NCI-H1930 (cell line): ENCODE measurements around the gene VPS33A.
"Not testable (repeated sequence)": the region's sequence is repeated elsewhere in the genome, so short reads cannot be mapped to it uniquely, and the experiment has no call there.

Source experiments
- DNase-seq, 2 experiments: peaks; one replicate each; lab custom pipeline; 2025; lab: John Stamatoyannopoulos, UW

VPS33A gene

DNA sequence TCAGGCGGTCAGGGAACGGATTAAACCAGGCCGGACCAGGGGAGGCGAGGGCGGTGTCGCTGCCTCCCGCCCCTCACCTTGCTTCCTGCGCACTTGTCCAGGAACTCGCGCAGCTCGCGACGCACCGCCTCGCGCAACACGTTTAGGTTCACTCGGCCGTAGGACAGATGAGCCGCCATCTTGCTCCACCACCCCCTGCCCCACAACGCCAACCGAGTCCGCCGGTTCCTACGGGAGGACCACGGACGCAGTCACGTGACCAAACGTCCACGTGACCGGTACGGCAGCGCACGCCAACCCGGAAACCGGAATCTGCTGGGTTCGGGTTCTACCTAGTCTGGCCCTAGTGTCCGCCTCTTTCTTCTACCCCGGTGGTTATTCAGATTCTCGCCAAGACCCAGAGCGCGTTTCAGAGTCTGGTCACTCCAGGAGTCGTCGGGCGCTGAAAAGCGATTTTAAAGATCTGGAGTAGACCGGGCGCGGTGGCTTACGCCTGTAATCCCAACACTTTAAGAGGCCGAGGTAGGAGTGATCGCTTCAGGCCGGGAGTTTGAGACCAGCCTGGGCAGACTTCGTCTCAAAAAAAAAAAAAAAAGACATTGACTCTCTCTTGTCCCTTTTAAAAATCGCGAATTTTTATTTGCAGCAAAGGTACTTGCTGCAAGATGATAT, at the start of gene VPS33A:
Gene VPS33A (minus strand): TSS at position 265 of the 672 bp plus-strand sequence. CDS start 86 bp downstream, at position 179.
- DNase-seq = peak; percentile 96 to 98

DNA sequence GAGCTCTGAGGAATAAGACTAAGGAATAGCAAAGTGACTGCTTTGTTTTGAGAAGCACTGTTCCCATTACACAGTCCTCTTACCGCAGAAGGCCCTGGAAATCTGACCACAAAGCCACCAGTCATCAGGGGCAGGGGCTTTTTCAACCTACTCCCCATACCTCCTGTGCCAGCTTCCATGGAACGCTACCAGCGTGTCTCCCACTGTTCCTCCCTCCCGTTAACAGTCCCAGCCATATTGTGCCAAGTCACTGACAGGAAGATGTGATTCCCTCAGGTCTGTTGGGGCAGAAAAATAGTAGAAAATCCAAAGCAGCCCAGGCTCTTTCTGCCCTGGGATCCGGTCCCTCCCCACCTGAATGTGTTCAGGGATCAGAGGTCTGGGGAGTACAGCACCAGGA, 46.6 kb upstream of the VPS33A start:
- no peak for DNase-seq

DNA sequence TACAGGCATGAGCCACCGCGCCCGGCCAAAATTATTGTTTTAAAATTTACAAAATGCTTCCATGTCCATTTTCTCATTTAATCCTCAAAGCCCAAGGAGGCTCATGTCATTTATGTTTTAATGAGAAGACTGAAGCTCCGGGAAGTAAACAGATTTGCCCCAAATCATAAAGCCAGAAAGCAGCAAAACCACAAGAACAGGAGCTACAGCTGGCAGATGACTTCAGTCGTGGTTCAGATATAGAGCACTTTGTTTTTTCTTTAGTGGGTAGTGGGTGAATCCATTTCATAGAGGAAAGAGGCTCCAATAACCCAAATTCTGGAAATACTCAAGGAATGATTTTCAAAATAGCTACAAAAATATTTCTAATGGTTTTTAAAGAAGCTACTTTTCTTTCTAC, 45.4 kb upstream of the VPS33A start:
- no peak for DNase-seq

DNA sequence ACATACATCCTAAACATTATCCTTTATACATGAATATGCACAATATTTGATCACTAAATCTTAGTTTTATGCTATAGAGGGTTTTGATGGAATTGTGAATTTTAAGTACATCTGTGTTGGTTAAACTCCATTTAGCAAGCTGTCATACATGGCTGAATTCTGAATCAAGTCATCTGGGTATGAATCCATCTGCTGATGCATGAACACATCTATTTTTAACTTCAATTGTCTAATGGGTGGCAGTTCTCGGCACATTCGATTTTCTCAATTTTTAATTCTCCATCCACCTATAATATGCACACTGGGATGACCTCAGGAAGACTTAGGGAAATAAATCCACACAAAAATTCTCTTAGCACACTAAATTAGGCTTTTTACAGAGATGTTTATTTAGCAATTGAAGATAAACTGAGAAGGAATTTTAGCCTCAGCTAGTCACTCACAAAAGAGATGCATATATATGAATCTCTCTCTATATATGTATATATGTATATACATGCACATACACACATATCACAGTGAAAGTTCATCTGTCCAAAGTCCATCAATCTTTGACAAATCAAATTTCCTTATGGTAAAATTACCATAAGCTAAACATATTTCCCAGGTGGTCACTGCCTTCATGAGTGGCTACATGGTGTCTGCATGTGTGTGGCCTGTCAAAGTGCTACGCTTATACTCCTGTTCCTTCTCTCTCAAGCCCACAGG, 44.5 kb upstream of the VPS33A start:
- no peak for DNase-seq

DNA sequence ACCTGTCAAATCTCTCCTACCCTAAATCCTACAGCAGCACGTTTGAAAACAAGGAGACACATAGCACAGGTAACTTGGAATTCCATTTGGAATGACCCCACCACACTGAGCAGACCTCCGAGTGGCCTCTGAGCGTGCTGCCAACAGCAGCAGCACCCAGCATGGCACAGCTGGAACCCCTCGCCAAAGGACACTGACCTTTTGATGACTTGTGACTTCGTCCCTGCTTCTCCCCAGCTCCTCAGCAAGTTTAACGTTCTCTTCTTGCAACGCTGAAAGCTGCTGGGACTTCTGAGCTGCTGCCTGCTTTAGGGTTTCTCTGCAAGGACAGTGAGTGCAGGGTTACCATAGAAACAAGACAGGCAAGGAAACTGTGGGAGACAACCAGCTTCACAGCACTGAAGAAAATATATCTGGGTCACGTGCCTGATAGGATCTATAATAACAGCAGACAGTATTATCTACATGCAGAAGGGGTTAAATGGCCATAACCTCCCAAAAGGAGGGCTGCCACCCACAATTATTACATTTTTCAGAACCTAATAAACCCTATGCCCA, 43.3 kb upstream of the VPS33A start:
- no peak for DNase-seq

DNA sequence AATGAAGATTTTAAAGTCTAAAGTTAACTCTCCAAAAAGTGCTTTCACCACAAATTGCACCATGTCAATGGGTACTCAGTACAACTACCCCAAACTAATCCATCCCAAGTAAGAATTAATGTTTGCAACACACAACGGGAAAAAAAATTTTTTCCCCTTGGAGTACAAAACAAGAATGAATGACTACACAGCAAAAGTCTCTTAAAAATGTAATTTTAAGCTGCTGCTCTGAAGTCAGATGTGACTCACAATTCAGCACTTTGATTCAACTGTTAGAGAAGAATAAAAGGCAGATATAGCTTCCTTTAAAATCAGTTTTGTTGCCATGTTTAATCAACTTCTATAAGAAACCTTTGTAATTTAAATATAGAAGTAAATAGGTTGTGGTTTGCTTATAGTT, 42.5 kb upstream of the VPS33A start:
- no peak for DNase-seq

DNA sequence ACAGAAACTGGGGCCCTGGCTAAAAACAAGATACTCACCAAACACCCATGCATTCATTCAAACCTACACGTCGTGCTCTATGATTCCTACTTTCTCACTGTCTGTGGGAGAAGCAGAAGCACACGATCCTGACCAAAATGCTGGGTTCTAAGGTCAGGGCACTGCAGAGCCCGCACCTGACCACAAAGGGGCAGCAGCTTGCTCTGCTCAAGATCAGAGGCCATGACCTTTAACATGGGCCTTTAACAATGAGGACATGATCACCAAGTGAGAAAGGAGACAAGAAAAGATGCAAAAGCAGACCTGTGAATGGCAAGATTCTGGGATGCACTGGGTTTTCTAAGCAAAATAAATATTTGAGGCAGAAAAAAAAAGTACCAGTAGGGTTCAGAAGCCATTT, 40.1 kb upstream of the VPS33A start:
- no peak for DNase-seq

DNA sequence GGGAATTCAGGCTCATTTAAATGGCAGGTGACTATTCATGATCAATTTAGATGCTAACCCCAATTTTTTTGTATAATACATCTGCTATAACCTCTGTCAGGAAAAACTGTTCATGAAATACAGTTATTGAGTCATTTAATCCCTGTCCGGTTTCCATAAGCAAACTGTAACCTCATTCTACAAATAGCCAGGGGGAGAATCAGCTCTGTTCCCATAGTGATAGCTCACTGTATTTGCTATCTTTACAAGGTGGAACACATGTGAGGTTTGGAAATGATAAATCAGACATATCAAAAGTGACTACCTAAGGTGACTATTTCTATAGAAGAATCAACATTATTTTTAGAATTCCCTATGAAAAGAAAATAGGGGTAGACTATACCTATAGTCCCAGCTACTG, 38.6 kb upstream of the VPS33A start:
- no peak for DNase-seq

DNA sequence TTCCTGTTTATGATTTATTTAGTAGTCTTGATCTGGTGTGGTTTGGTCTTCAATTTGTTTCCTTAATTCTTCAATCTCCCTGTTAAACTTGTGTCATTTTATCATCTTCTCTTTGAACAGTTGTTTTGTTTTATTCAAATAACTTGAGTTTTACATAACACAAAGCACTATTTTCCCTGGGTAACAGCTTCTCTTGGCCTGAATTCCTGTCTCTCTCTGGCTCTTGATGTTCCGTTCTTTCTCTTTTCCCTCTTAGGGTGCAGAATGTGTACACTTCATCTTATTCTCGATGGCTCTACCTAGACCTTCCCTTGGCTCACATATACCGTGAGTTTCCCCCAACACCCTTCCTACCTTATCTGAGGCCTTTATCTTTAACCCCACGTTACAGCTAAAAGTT, 36.8 kb upstream of the VPS33A start:
- no peak for DNase-seq

DNA sequence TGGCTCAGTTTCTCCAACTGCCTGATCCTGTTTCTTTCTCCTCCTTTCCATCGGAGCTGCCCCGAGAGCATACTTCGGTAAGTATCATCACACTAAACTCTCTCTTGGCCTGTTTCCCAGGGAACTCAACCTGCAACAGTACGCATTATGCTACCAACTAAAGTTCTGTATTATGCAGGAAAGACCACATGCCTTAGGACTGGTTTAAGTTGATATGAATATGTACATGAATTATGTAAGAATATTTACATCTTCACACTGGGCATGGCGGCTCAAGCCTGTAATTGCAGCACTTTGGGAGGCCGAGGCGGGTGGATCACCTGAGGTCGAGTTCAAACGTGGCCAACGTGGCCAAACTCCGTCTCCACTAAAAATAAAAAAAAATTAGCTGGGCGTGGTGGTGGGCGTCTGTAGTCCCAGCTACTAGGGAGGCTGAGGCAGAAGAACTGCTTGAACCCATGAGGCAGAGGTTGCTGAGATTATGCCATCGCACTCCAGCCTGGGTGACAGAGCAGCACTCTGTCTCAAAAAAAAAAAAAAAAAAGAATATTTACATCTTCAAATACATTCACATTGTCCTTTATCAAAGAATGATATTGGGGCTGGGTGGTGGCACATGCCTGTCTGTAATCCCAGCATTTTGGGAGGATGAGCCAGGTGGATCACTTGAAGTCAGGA, 31.9 kb upstream of the VPS33A start:
- DNase-seq = no peak

DNA sequence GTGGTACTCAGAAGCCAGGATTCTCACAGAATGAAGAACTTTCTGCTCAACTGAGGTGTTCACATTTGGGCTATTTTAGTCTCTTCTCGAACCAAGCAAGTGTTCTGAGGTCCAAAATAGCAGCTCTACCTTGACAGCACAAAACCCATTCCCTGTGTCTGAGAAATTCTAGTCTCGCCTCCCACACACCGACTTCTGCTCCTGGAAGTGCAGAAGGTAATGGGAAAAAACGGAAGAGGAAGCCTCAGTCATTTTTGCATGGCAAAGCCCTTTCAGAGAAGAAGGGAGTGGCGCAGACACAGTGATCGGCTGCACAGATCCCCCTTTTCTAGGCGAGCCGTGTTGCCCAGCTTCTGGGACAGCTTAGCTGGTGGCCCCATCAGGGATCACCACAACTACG, 31.2 kb upstream of the VPS33A start:
- no peak for DNase-seq

DNA sequence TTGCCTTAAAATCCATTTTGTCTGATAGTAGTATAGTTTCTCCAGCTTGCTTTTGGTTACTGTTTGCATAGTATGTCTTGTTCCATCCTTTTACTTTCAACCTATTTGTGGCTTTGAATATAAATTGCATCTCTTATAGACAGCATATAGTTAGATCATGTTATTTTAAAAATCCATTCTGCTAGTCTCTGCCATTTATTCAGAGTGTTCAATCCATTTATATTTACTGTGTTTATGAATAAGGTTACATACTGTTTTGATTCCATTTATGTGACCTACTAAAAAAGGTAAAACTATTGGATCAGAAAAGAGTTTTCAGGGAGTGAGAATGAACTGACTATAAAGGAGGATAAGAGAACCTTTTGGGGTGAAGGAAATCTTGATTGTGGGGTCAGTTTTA, 29.6 kb upstream of the VPS33A start:
- DNase-seq = no peak

DNA sequence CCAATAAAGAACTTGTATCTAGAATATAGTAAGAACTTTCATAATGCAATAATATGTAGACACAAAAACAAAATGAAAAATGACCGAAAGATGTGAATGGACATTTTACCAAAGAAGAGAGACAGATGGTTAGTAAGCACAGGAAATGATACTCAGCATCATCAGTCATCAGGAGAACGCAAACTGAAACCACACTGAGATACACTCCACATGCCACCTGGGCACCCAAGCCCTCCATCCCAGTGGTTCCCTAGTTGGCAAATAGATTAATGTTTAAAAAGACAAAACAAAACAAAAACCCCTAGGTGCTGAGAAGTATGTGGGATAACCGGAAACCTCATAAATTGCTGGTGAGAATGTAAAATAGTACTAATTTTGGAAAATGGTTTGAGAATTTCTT, 26.8 kb upstream of the VPS33A start:
- DNase-seq = no peak

DNA sequence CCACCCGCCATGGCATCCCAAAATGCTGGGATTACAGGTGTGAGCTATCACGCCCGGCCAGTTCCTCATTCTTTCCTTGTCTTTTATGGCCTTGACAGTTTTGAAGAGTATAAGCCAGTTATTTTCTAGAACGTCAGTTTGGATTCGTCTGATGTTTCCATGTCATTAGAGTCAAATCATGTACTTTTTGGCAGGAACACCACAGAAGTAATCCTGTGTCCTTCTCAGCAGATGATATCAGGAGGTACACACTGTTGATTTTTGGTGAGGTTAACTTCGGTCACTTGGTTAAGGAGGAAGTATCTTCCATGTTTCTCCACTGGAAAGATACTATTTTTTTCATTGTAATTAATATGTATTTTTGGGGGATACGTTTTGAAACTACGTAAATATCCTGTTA, 25.1 kb upstream of the VPS33A start:
- DNase-seq = no peak

DNA sequence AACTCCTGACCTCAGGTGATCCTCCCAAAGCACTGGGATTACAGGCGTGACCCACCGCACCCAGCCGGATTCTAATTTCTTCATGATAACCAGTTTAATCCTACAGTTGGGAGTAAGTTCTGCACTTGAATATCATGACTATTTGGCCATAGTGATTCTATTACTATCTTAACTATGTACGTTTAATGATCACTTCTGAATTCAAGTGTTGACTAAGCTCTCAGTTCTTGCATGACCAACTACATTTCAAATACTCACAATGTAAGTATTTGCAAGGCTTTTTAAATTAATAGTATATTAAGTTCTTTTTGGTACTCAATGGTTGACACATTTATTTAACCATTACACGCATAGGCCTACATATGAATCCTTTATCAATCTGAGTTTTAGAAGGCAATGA, 17.4 kb upstream of the VPS33A start:
- DNase-seq = no peak

DNA sequence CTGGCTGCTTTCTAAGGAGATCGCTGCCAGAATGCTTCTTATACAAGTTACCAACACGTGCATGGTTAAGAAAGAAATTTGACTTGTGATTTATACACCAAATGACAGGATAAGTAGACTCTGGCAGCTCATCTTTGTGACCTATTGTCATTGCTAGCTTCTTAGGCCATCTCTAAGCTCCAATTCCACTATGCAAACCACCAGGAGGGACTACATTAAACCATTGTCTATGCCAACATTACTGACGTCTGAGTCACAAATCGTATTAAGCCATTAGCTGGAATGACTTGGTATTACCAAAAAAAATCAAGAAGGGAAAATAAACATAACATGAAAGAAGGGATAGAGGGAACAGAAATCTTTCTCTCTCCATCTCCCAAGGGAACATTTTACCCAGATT, 15.8 kb upstream of the VPS33A start:
- no peak for DNase-seq

DNA sequence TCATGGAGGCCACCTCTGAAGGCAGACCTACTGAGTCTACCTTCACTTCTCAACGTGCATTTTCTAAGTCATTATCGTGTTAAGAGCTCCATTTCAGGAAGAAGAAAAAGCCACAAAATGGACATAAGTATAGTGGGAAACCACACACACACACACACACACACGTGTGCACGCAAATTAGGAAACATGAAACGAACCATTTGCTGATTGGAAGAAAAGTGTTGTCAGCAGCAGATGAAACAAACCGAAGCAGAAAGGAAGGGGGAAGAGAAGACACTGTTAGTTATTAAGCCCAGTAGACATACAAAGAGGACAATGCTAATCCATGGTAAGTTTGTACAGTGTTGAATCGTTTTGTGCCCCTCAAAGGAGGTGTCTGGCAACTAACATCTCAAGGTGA, 9.9 kb upstream of the VPS33A start:
- no peak for DNase-seq

DNA sequence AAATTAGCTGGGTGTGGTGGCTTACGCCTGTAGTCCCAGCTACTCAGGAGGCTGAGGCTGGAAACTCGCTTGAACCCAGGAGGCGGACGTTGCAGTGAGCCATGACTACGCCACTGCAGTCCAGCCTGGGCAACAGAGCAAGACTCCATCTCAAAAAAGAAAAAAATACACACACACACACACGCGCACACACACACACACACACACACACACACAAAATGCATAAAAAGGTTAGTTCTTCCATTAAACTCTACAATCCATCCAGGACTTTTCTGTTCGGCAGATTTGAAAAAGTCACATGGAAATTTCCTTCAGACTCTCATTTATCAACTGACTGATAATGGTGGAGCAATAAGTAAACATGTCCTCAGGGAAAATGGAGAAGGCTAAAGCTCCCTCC, 9.2 kb upstream of the VPS33A start:
- DNase-seq = no peak

DNA sequence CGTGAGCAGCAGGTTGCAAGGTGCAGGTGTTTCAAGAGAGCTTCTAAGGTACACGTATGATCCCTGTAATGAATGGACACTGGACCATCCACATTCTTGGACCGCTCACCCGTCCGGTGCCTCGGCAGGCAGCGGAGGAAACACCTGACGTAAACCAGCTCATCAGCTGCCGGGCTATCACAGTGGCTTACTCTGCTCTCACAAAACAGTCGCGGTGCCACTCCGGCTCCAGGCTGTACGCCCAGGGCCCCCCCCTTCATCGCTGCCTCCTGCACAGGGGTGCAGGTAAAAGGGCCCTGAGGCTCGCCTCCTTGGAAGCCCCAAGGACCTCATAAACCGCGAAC, 436 bp downstream of the VPS33A start:
- no peak for DNase-seq

DNA sequence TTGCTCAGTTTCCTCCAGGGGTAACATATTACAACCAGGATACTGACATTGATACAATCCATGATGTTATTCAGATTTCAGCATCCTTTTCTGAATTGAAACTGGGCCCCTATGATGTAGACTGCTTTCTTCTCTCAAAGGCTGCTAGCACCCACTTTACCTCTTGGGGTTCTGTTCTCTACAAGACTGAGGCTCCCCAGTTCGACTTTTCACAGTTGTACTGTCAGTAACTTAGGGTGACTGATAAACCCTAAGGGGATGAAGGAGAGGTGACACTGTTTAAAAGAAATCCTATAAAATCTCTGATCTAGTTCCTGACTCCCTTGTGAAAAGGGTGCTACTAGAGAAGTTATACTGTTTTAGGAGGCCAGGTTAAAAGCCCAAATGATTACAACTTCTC, 818 bp downstream of the VPS33A start:
- no peak for DNase-seq

DNA sequence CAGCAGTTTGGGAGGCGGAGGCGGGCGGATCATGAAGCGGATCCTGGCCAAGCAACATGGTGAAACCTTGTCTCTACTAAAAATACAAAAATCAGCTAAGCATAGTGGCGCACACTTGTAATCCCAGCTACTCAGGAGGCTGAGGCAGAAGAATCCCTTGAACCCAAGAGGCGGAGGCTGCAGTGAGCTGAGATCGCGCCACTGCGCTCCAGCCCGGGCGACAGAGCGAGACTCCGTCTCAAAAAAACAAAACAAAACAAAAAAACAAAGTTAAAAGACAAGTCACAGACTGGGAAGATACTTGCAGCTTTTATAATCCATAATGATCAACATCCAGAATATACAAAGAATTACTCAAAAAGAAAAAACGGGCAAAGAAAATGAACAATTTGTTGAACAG, 5.6 kb downstream of the VPS33A start:
- DNase-seq = not testable (repeated sequence)

DNA sequence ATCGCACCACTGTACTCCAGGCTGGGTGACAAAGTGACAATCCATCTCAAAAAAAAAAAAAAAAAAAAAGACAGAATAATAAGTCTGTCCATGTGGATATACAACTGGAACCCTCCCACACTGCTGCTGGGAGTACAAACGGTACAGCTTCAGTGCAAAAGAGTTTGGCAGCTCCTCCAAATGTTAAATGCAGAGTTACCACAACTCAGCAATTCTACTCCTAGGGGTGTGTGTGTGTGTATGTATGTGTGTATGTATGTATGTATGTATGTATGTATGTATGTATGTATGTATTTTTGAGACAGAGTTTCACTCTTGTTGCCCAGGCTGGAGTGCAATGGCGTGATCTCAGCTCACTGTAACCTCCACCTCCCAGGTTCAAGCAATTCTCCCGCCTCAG, 7.4 kb downstream of the VPS33A start:
- not testable (repeated sequence) for DNase-seq

DNA sequence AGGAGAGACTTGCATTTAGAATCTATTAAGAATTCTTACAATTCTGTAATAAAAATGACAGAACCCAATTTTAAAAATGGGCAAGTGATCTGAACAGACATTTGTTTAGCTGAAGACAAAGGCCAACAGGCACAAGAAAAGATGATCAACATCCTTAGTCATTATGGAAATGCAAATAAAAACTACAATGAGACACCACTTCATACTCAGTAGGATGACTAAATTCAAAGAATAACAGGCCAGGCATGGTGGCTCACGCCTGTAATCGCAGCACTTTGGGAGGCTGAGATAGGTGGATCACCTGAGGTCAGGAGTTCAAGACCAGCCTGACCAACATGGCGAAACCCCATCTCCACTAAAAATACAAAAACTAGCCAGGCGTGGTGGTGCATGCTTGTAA, 7.8 kb downstream of the VPS33A start:
- not testable (repeated sequence) for DNase-seq
